Astrocyte of the cerebellum (primary cell): ENCODE results near the gene UBC.
"Not testable (repeated sequence)": the region's sequence is repeated elsewhere in the genome, so short reads cannot be mapped to it uniquely, and the experiment has no call there.

Experiments
- DNase-seq: peaks from one replicate; pipeline ENCODE4 v3.0.0-alpha.2; 2011; ENCODE audit warnings: low read depth
- H3K4me3 ChIP-seq: 2 replicates; pipeline ENCODE4 v1.5.1; 2011; ENCODE audit warnings: mild to moderate bottlenecking, low read depth, low read length, moderate library complexity
- in situ Hi-C: cut with HindIII; loops from 2 replicates; pipeline ENCODE4 v1.10.0; 2017; ENCODE audit warnings: low sequenced_read_pairs
- TF ChIP-seq, protein P1 (sequence below): IDR thresholded peaks from 2 replicates; pipeline ENCODE4 v1.5.1; 2012; ENCODE audit warnings: low read length, low read depth, moderate library complexity, mild to moderate bottlenecking; ENCODE audit errors: missing control alignments

The UBC gene

DNA sequence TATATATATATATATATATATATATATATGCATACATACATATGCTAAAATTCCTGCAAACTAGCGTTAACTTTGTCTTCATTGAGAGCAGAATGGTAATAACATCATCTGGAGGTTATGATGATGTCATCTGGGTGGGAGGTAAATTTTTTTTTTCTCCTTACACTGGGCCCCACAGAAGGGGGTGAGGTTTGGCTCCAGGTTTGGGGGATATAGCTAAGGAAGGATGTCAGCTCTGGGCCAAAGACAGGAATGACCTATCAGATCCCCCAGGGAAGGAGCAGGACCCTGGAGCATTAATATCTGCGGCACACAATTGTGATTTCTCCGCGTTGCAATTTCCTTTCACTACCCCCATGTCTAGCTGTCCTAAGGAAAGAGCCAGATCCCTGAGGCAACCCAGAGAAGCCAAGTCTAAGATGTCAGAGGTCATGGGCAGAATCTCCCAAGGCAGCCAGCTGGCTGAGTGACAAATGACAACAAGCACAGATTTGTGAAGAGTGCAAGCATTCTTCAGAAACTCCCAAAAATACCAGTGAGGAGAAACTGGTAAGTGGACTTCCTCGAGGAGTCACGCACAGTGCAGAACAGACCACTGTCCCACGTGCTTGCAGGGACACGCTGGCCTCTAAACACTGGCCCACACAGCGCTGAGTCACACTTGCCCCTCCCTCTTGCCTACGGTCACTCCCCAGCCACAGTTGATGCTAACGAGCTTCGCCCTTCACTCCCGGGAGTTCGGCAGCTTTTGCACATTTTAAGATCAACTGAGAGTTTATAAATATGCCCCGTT lies 9.9 kb downstream of the UBC start:
- in situ Hi-C loops: no loop called here
- TF ChIP-seq, protein P1, sequence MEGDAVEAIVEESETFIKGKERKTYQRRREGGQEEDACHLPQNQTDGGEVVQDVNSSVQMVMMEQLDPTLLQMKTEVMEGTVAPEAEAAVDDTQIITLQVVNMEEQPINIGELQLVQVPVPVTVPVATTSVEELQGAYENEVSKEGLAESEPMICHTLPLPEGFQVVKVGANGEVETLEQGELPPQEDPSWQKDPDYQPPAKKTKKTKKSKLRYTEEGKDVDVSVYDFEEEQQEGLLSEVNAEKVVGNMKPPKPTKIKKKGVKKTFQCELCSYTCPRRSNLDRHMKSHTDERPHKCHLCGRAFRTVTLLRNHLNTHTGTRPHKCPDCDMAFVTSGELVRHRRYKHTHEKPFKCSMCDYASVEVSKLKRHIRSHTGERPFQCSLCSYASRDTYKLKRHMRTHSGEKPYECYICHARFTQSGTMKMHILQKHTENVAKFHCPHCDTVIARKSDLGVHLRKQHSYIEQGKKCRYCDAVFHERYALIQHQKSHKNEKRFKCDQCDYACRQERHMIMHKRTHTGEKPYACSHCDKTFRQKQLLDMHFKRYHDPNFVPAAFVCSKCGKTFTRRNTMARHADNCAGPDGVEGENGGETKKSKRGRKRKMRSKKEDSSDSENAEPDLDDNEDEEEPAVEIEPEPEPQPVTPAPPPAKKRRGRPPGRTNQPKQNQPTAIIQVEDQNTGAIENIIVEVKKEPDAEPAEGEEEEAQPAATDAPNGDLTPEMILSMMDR: no peak
- DNase-seq: peak; percentile 46
- no peak overlapping the region for H3K4me3 ChIP-seq

DNA sequence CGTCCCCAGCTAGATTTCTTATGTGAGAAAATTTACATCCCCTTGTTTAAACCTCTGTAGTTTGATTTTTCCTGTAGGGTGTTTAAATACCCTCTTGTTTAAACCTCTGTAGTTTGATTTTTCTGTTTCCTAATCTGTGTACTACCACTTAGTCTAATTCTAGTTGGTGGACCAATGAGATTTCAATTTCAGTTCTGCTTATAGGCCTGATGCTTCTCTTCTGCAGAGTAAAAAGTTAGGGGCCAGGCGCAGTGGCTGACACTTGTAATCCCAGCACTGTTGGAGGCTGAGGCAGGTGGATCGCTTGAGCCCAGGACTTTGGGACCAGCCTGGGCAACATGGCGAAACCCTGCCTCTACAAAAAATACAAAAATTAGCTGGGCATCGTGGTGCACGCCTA lies 11.5 kb downstream of the UBC start:
- DNase-seq: no peak
- TF ChIP-seq, protein P1: no peak
- in situ Hi-C loops: no loop called here
- no peak overlapping the region for H3K4me3 ChIP-seq

DNA sequence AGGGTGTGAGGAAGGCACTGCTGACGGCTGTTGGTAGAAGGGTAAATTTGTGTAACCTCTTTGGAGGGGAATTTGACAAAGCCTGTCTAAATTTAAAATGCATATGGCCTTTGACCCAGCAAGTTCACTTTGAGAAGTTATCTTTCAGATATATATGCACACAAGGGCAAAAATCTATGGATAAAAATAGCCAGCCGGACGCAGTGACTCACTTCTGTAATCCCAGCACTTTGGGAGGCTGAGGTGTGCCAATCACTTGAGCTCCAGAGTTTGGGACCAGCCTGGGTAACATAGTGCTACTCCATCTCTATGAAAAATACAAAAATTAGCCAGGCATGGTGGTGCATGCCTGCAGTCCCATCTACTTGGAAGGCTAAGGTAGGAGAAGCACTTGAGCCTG lies 13.4 kb downstream of the UBC start:
- no peak overlapping the region for H3K4me3 ChIP-seq
- TF ChIP-seq, protein P1: no peak
- no peak for DNase-seq
- in situ Hi-C loops: no loop called here

DNA sequence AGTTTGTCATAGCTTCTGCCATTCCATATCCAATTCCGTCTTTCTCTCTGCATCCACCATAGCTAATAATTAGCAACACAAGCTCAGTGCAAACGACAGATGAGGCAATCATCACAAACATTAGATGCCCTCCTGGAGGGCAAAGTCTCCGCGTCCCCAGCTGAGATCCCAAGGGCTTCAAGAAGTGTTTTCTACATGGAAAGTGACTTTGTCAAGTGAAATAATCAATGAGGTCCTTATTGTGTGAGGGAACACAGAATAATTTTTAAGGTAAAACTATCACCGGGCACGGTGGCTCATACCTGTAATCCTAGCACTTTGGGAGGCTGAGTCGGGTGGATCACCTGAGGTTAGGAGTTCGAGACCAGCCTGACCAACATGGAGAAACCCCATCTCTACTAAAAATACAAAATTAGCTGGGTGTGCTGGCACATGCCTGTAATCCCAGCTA lies 14.1 kb downstream of the UBC start:
- in situ Hi-C loops, H3K4me3 ChIP-seq, DNase-seq: not testable (repeated sequence)

DNA sequence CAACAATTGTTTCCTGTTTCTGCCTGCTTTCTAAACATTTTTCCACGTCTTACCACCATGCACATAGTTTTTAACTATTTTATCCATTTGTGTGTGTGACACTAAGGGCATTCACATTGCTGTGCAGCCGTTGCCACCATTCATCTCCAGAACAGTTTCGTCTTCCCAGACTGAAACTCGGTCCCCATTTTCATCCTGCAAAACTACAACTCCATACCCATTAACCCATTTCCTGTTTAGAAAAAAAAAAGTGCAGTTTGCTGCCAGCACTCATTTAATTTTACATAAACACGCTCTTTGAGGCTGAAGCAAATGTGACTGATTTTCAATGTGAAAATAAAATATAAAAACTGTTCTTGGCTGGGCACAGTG lies 15.5 kb downstream of the UBC start:
- TF ChIP-seq, protein P1: no peak
- no peak overlapping the region for H3K4me3 ChIP-seq
- in situ Hi-C loops: no loop called here
- DNase-seq: no peak

DNA sequence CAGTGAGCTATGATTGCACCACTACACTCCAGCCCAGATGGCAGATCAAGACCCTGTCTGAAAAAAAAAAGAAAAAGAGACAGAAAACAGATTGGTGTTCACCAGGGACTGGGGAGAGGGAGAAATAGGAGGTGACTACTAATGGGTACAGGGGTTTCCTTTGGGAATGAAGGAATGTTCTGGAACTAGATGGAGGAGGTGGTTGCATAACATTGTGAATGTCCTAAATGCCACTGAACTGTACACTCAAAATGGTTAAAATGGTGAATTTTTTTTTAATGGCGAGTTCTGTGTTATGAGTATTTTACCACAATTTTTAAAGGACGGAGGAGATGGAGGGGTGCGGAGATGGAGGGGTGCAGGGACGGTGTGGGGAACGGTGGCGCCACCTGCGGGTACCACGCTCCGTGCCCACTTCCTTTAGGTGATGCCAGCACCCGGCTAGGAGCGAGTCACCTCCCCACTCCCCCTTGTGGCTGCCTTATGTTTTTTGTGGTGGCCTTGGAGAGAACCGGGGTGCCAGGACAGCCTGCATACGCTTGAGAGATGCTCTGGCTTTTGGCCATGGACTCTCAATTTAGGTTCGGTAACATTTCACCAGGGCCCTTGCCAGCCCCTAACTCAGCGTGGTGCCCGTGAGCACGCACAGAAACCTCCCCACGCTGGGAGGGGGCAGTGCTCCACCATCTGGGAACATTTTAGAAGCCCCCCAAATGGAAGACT lies 16.1 kb downstream of the UBC start:
- TF ChIP-seq, protein P1: peak; percentile 52
- no peak for DNase-seq
- in situ Hi-C loops: no loop called here

DNA sequence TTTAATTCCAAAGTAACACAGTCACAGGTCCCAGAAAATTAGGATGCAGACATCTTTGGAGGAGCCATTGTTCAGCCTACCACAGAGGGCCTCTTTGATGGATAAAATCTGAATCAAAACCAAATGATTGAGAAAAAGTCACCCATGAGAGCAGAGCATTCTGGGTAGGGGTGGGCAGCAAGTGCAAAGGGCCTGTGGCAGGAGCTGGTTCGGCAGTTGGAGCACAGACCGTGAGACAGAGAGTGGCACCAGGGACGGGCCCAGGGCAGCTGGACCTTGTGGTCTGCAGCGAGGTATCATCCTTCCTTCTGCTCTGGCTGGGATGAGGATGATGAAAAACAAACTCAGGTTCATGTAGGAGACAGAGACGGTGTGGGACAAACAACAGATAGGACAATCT lies 18.0 kb downstream of the UBC start:
- in situ Hi-C loops: no loop called here
- no peak for DNase-seq
- TF ChIP-seq, protein P1: no peak
- no peak overlapping the region for H3K4me3 ChIP-seq

More for the DNA sequence above, 16.1 kb downstream of the UBC start:
- no peak overlapping the region for H3K4me3 ChIP-seq
